GM19239 (cell line): Measurements from ENCODE around the gene ST3GAL4.

Source experiments
- DNase-seq: peaks from one replicate; pipeline ENCODE4 v3.0.0; 2011; ENCODE audit warnings: low spot score; ENCODE audit not compliant: insufficient read length
- FAIRE-seq: peaks from 2 replicates; lab custom pipeline; 2011; peaks lifted over from hg19 to GRCh38; lab: Jason Lieb, UNC

ST3GAL4 gene

GRCh38 chr11:126460417-126461095 lies 105.1 kb downstream of the ST3GAL4 start:
- no peak for FAIRE-seq
- DNase-seq = no peak

DNA sequence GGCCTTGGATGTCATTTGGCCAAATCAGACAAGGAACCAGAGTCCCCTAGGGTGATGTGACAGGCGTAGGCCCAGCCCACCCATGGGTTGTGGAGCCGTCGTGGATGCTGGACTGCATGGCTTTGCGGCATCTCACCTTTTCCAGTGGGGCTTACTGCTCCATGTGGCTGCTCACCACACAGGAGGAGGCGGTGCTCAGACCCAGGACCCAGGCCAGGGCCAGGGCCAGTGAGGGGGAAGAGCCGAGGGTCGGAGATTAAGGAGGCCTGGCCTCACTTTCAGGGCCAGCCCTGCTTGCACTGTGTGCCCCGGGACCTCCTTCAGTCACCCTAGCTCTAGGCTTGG lies 105.6 kb downstream of the ST3GAL4 start:
- DNase-seq = no peak
- no peak for FAIRE-seq

GRCh38 chr11:126461996-126462395 lies 106.5 kb downstream of the ST3GAL4 start:
- DNase-seq (no peak), FAIRE-seq (no peak)

- DNase-seq = no peak
- no peak for FAIRE-seq
These were observed 106.9 kb downstream of the ST3GAL4 start for GRCh38 chr11:126462422-126462821.
